Loucy (cell line): ENCODE data around the gene KCNJ11.

Source experiments
- H2AFZ ChIP-seq: fragments of 200-600 bp; sonication (generic); 2 replicates; pipeline ENCODE4 v1.6.0; 2016; ENCODE audit warnings: antibody characterized with exemption, mild to moderate bottlenecking, low read length, moderate library complexity
- H3F3A ChIP-seq: fragments of 200-600 bp; 2 replicates; pipeline ENCODE4 v1.6.0; 2016; ENCODE audit warnings: antibody characterized with exemption, low read depth, mild to moderate bottlenecking
- H3K27me3 ChIP-seq: fragments of 200-600 bp; sonication (generic); 2 replicates; pipeline ENCODE4 v1.6.1; 2014; ENCODE audit warnings: low read length, mild to moderate bottlenecking; ENCODE audit not compliant: insufficient read depth, poor library complexity, severe bottlenecking
- H3K36me3 ChIP-seq: fragments of 200-600 bp; sonication (generic); 2 replicates; pipeline ENCODE4 v1.6.1; 2016; ENCODE audit warnings: low read length; ENCODE audit not compliant: insufficient read depth
- H3K4me1 ChIP-seq: fragments of 200-600 bp; sonication (generic); 2 replicates; pipeline ENCODE4 v1.5.1; 2014; ENCODE audit warnings: low read length, mild to moderate bottlenecking; ENCODE audit not compliant: insufficient read depth, poor library complexity, severe bottlenecking
- H3K4me2 ChIP-seq: fragments of 200-600 bp; sonication (generic); 2 replicates; pipeline ENCODE4 v1.6.0; 2014; ENCODE audit warnings: antibody characterized with exemption, low read length, low read depth, mild to moderate bottlenecking; ENCODE audit not compliant: poor library complexity, severe bottlenecking
- H3K4me3 ChIP-seq: fragments of 200-600 bp; sonication (generic); 2 replicates; pipeline ENCODE4 v1.5.1; 2014; ENCODE audit warnings: low read length, mild to moderate bottlenecking, mixed read lengths; ENCODE audit not compliant: poor library complexity, severe bottlenecking
- H3K79me2 ChIP-seq: fragments of 200-600 bp; sonication (generic); 2 replicates; pipeline ENCODE4 v1.6.1; 2014; ENCODE audit warnings: low read length; ENCODE audit not compliant: insufficient read depth
- H3K9ac ChIP-seq: fragments of 200-600 bp; sonication (generic); 2 replicates; pipeline ENCODE4 v1.6.0; 2014; ENCODE audit warnings: mild to moderate bottlenecking, low read depth, low read length, moderate library complexity; ENCODE audit not compliant: poor library complexity, severe bottlenecking
- H3K9me2 ChIP-seq: fragments of 200-600 bp; sonication (generic); replicated peaks from 2 replicates; pipeline ENCODE4 v1.6.1; 2016; ENCODE audit warnings: low read depth, low read length, mixed read lengths
- H3K9me3 ChIP-seq: fragments of 200-600 bp; sonication (generic); 2 replicates; pipeline ENCODE4 v1.6.1; 2014; ENCODE audit warnings: mild to moderate bottlenecking, antibody characterized with exemption, low read length, low read depth; ENCODE audit not compliant: insufficient read depth
- H4K20me1 ChIP-seq: fragments of 200-600 bp; sonication (generic); 2 replicates; pipeline ENCODE4 v1.6.0; 2014; ENCODE audit warnings: antibody characterized with exemption, low read length, mild to moderate bottlenecking; ENCODE audit not compliant: insufficient read depth, poor library complexity, severe bottlenecking
- CTCF ChIP-seq: fragments of 200-600 bp; sonication (generic); conservative IDR thresholded peaks from 2 replicates; pipeline ENCODE4 v1.5.1; 2014; ENCODE audit warnings: mild to moderate bottlenecking, antibody characterized with exemption, low read length
- EZH2phosphoT487 ChIP-seq: fragments of 200-600 bp; IDR thresholded peaks from 2 replicates; pipeline ENCODE4 v1.6.1; 2018; ENCODE audit warnings: antibody characterized with exemption, mild to moderate bottlenecking, moderate library complexity, borderline replicate concordance

Gene KCNJ11

GRCh38 chr11:17431139-17431538 is 42.7 kb upstream of the KCNJ11 start:
- H3K4me3 ChIP-seq: no peak overlapping the region
- H3K9me3 ChIP-seq: no peaks in the 10 kb centered on the region
- H3K79me2 ChIP-seq: no peaks in the 10 kb centered on the region
- H2AFZ ChIP-seq: no peak overlapping the region
- no peaks in the 10 kb centered on the region for H3K9me2 ChIP-seq
- TF ChIP-seq CTCF: no peak
- no peak for TF ChIP-seq EZH2phosphoT487
- no peaks in the 10 kb centered on the region for H4K20me1 ChIP-seq
- H3F3A ChIP-seq: no peaks in the 10 kb centered on the region
- peaks cover 21% of the 10 kb centered on the region for H3K4me1 ChIP-seq
- no peak overlapping the region for H3K4me2 ChIP-seq
- no peaks in the 10 kb centered on the region for H3K27me3 ChIP-seq
- no peaks in the 10 kb centered on the region for H3K36me3 ChIP-seq
- H3K9ac ChIP-seq: no peak overlapping the region

GRCh38 chr11:17430616-17431015 is 42.2 kb upstream of the KCNJ11 start:
- H3K36me3 ChIP-seq: no peaks in the 10 kb centered on the region
- TF ChIP-seq EZH2phosphoT487 (no peak), CTCF (no peak)
- no peak overlapping the region for H3K4me2 ChIP-seq
- H3K9ac ChIP-seq: no peak overlapping the region
- no peaks in the 10 kb centered on the region for H3K9me3 ChIP-seq
- no peak overlapping the region for H2AFZ ChIP-seq
- no peaks in the 10 kb centered on the region for H3K9me2 ChIP-seq
- no peak overlapping the region for H3K4me3 ChIP-seq
- no peaks in the 10 kb centered on the region for H3K27me3 ChIP-seq
- H3K79me2 ChIP-seq: no peaks in the 10 kb centered on the region
- peaks cover 21% of the 10 kb centered on the region for H3K4me1 ChIP-seq
- no peaks in the 10 kb centered on the region for H4K20me1 ChIP-seq
- no peaks in the 10 kb centered on the region for H3F3A ChIP-seq

GRCh38 chr11:17428925-17429324 is 40.5 kb upstream of the KCNJ11 start:
- Histone ChIP-seq H3K4me2 (no peak overlapping the region), H4K20me1 (no peaks in the 10 kb centered on the region)
- TF ChIP-seq EZH2phosphoT487 (no peak), CTCF (no peak)

More at GRCh38 chr11:17428925-17429324, 40.5 kb upstream of the KCNJ11 start:
- Histone ChIP-seq H3K9me2 (no peaks in the 10 kb centered on the region), H3K9me3 (no peaks in the 10 kb centered on the region), H3K36me3 (no peaks in the 10 kb centered on the region), H2AFZ (no peak overlapping the region), H3K9ac (no peak overlapping the region), H3K4me3 (no peak overlapping the region), H3K27me3 (no peaks in the 10 kb centered on the region), H3K4me1 (peaks cover 16% of the 10 kb centered on the region), H3K79me2 (no peaks in the 10 kb centered on the region), H3F3A (no peaks in the 10 kb centered on the region)
